Adrenal gland (tissue), 12 donors: Measurements from ENCODE around the gene ASPG. TPM values are rescaled to one million over a fixed set of nuclear protein-coding genes. Genes with fewer than 3 reads are reported as not detected.

Experiments
- DNase-seq, 7 donors: peaks; one replicate each; pipeline ENCODE4 v3.0.0-alpha.2; 2019 to 2020
- H3K27ac ChIP-seq, 5 donors: fragments of 200-600 bp; sonication (generic) in 4 of 5; 1 replicate in 3 of 5; 2 replicates in 2 of 5; pipeline versions ENCODE4 v1.5.1 to v1.8.0; 2016 to 2020; ENCODE audit warnings: mild to moderate bottlenecking in 1 of 5
- H3K27me3 ChIP-seq: fragments of 200-600 bp; 2 replicates; pipeline ENCODE4 v1.8.0; 2021
- H3K36me3 ChIP-seq, 2 donors: fragments of 200-600 bp; replicated peaks in 1 of 2; 1 replicate in 1 of 2; 2 replicates in 1 of 2; pipeline versions ENCODE4 v1.5.1 to v1.8.0; 2018 to 2022
- H3K4me1 ChIP-seq, 2 donors: fragments of 200-600 bp; replicated peaks in 1 of 2; 1 replicate in 1 of 2; 2 replicates in 1 of 2; pipeline versions ENCODE4 v1.5.1 to v1.8.0; 2018 to 2021
- H3K4me3 ChIP-seq, 4 donors: fragments of 200-600 bp; sonication (generic) in 3 of 4; one replicate each; pipeline ENCODE4 v1.5.1; 2016 to 2018
- H3K9me3 ChIP-seq, 3 donors: fragments of 200-600 bp; sonication (generic) in 1 of 3; replicated peaks in 1 of 3; 1 replicate in 2 of 3; 2 replicates in 1 of 3; pipeline versions ENCODE4 v1.5.1 to v1.8.0; 2016 to 2021
- CTCF ChIP-seq, 6 experiments: fragments of 450-650 bp in 4 of 6; fragments of 200-600 bp in 2 of 6; sonication (generic) in 1 of 6; IDR thresholded peaks; 1 replicate in 5 of 6; 2 replicates in 1 of 6; pipeline versions ENCODE4 v1.5.1 to v1.8.0; 2016 to 2021; ENCODE audit warnings: antibody characterized with exemption in 6 of 6, mild to moderate bottlenecking in 2 of 6, moderate library complexity in 1 of 6
- POLR2A ChIP-seq, 2 donors: fragments of 450-650 bp; IDR thresholded peaks; one replicate each; pipeline ENCODE4 v1.6.1; 2017; ENCODE audit warnings: antibody characterized with exemption in 2 of 2, mild to moderate bottlenecking in 2 of 2, moderate library complexity in 1 of 2
- WGBS, 4 donors: extraction: QIAGEN DNeasy Blood & Tissue Kit in 2 of 4; methylation state at CpG; one replicate each; pipeline versions ENCODE4 v1.1.5 to v1.1.7; 2013 to 2017; 5-methylcytosine and 5-hydroxymethylcytosine counted together
- intact Hi-C, 2 donors: fragments of 100-400 bp; cut with DNase I; formaldehyde crosslinking; loops; one replicate each; pipeline versions ENCODE4 v1.14.1 to v1.15.0; 2022 to 2023
- polyA plus RNA-seq, 3 donors: library from polyadenylated mRNA; stranded (reverse); fragments of 200-250 nt in 2 of 3; fragments of 350-450 nt in 1 of 3; fragmentation: Illumina TruSeq in 1 of 3; extraction: RNeasy Lipid Tissue Mini Kit (QIAGEN cat#74804) in 1 of 3; gene quantifications; one replicate each; pipeline ENCODE4 v1.2.3, GENCODE V29; 2013 to 2014
- total RNA-seq, 9 donors: library from RNA; depleted of rRNA in 4 of 9; stranded (reverse); fragments of >200 nt in 4 of 9; fragments of 120-200 nt in 1 of 9; fragmentation: NEBNext Ultra II Directional in 1 of 9; extraction: Animal tissue kit (Norgen Biotek cat#: 25700) in 1 of 9; gene quantifications; one replicate each; pipeline versions ENCODE4 v1.1.0 to v1.2.4, GENCODE V29; 2013 to 2023
- donor health status: healthy with polysubstance abuse.
- donor health status: Bipolar disorder and iron deficiency.
- donor health status: DM: yes; HTN: yes; CAD: no.
- donor health status: DM: no; HTN: no; CAD: no.
- donor health status: DM: no; HTN: no; CAD: no.
- donor health status: DM: yes; HTN: yes; CAD: no.

Gene ASPG
- total and polyA plus RNA-seq, 12 donors: 0.07 to 9.1 (median 3.3) TPM

DNA sequence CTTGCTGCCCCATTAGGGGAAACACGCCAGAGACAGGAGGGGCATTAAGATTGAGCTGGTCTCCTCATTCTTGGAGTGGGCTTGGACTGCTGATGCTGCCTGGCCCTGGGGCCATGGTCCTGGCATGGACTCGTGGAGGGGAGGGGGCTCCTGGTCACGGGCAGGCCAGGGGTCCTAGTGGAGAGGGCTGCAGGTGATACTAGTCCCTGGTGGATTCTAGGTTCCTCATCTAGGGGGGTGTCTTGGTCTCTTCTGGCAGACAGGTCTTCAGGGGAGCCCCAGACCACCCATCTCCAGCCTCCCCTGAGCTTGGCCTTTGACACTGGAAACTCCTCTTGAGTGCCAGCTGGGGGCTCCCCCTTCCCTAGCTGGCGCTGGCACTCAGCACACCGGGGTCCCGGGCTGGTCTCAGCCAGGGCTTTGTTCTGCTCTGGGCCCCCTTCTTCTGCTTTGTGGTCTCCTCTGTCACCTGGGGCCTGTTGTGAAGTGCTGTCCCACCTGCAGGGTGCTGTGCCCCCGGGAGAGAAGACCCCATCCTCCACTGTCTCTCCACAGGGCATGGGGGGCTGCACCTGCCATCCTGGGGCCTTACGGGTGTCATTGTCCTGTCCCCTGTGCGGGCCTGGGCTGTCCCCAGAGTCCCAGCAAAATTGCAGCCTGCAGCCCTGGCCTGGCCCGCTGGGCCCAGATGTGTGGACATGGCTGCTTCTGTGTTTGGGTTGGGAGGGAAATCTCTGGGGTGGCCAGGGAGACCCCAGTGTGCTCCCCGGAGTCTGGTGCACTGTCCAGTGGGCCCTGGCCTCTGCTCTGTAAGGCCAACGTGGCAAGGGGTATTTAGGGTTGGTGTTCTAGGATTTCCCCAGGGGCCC lies 55.2 kb downstream of the ASPG start:
- Histone ChIP-seq H3K27me3 (peaks cover 31% of the 10 kb centered on the region), H3K36me3 (no peaks in the 10 kb centered on the region), H3K9me3 (no peaks in the 10 kb centered on the region), H3K27ac (peak overlapping the region in 1 of 5 donors; percentile 62), H3K4me1 (peaks cover 0 to 17% of the 10 kb centered on the region in 2 donors), H3K4me3 (no peak overlapping the region)
- TF ChIP-seq POLR2A (IDR thresholded peaks at IDR 0.05) (no peak), CTCF (IDR thresholded peaks at IDR 0.05) (no peak)
- peak in 5 of 7 donors; percentile 3 to 40 (median 8) for DNase-seq
- WGBS, 4 donors: 82 to 89% (median 85%) methylated on average over 7 to 12 of the region's 12 CpGs
- intact Hi-C loops: no loop called here

DNA sequence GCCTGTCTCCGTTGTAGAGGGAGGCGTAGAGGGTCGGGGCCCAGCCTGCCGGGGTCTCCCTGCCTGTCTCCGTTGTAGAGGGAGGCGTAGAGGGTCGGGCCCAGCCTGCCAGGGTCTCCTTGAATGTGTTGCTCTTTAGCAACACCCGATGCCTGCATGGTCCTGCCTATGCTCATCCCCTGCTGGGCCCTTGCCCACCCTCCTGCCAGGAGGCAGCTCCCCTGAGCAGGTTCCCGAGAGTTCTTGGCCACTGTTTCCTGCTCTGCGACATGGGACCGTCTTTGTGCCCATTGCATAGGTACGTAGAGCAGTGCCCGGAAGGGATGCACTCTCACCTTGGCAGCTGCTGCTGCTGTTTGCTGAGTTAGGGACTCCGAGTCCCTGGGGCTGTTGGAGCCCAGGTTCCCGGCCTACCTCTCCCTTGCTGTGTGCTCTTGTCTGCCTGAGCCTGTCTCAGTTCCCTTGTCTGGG lies 56.2 kb downstream of the ASPG start:
- DNase-seq: peak in 5 of 7 donors; percentile 4 to 47 (median 8)
- Histone ChIP-seq H3K4me1 (peaks cover 0 to 14% of the 10 kb centered on the region in 2 donors), H3K27ac (no peak overlapping the region), H3K36me3 (no peaks in the 10 kb centered on the region), H3K4me3 (no peak overlapping the region), H3K27me3 (peaks cover 25% of the 10 kb centered on the region), H3K9me3 (no peaks in the 10 kb centered on the region)
- intact Hi-C loops: no loop called here
- WGBS, 4 donors: 85 to 92% (median 88%) methylated on average over 8 to 15 of the region's 15 CpGs
- TF ChIP-seq CTCF (IDR thresholded peaks at IDR 0.05) (no peak), POLR2A (IDR thresholded peaks at IDR 0.05) (no peak)

GRCh38 chr14:104142136-104142945 lies 56.8 kb downstream of the ASPG start:
- WGBS, 4 donors: 81 to 83% (median 82%) methylated on average over 7 to 11 of the region's 11 CpGs
- DNase-seq: peak in 4 of 7 donors; percentile 5 to 44 (median 11)
- Histone ChIP-seq H3K4me3 (no peak overlapping the region), H3K27ac (no peak overlapping the region), H3K36me3 (no peaks in the 10 kb centered on the region), H3K9me3 (no peaks in the 10 kb centered on the region), H3K27me3 (peaks cover 18% of the 10 kb centered on the region), H3K4me1 (peaks cover 0 to 7% of the 10 kb centered on the region in 2 donors)
- TF ChIP-seq CTCF (IDR thresholded peaks at IDR 0.05): no peak
- TF ChIP-seq POLR2A (IDR thresholded peaks at IDR 0.05): no peak
- intact Hi-C loops: no loop called here

- WGBS, 4 donors: 72 to 87% (median 83%) methylated on average over 8 to 16 of the region's 16 CpGs
- TF ChIP-seq POLR2A (IDR thresholded peaks at IDR 0.05) (no peak), CTCF (IDR thresholded peaks at IDR 0.05) (no peak)
- no peak overlapping the region for H3K4me3 ChIP-seq
- intact Hi-C loops: no loop called here
- no peak overlapping the region for H3K27ac ChIP-seq
- peaks cover 0 to 2% of the 10 kb centered on the region in 2 donors for H3K4me1 ChIP-seq
- H3K36me3 ChIP-seq: no peaks in the 10 kb centered on the region
- DNase-seq: peak in 3 of 7 donors; percentile 10 to 47 (median 13)
- H3K27me3 ChIP-seq: peaks cover 13% of the 10 kb centered on the region
- no peaks in the 10 kb centered on the region for H3K9me3 ChIP-seq
Measured at GRCh38 chr14:104142946-104143470, 57.5 kb downstream of the ASPG start.
